NCI-H128 (cell line): ENCODE measurements around the gene DCAKD.

ENCODE experiments used
- DNase-seq: peaks from one replicate; lab custom pipeline; 2025; ENCODE audit not compliant: unreplicated experiment; lab: John Stamatoyannopoulos, UW

Gene DCAKD, protein sequence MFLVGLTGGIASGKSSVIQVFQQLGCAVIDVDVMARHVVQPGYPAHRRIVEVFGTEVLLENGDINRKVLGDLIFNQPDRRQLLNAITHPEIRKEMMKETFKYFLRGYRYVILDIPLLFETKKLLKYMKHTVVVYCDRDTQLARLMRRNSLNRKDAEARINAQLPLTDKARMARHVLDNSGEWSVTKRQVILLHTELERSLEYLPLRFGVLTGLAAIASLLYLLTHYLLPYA

DNA sequence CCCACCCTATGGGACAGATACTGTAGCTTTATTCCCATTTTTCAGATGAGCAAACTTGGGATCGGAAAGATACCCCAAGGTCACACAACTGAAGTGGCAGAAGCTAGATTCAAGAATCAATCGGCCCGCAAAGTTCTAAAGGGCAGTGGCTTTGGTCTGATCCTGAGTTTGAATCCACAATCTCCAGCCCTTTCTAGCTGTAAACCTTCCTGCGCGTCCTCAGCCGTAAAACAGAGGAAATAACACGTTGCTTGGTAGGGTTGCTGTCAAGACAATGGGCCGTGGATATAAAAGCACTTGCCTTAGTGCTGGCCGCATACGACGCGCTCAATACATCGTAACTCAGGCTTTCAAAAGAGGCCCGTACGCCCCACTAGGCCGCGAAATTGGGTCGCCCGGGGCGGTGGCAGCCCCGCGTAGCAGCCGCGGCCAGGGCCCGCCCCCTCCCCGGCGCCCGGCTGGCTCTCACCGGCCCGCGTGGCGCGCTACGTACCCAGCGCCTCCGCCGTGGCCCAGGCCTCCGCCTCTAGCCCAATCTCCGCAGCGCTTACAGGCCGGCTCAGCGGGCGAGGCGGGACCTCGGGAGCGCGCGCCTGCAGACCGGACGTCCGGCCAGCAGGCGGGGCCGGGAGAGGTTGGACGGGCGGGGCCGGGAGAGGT is at the start of gene DCAKD:
Gene DCAKD (minus strand): TSS at position 573 of the 660 bp plus-strand sequence. CDS start 16,747 bp downstream, outside the sequence.
- DNase-seq = peak; percentile 83

DNA sequence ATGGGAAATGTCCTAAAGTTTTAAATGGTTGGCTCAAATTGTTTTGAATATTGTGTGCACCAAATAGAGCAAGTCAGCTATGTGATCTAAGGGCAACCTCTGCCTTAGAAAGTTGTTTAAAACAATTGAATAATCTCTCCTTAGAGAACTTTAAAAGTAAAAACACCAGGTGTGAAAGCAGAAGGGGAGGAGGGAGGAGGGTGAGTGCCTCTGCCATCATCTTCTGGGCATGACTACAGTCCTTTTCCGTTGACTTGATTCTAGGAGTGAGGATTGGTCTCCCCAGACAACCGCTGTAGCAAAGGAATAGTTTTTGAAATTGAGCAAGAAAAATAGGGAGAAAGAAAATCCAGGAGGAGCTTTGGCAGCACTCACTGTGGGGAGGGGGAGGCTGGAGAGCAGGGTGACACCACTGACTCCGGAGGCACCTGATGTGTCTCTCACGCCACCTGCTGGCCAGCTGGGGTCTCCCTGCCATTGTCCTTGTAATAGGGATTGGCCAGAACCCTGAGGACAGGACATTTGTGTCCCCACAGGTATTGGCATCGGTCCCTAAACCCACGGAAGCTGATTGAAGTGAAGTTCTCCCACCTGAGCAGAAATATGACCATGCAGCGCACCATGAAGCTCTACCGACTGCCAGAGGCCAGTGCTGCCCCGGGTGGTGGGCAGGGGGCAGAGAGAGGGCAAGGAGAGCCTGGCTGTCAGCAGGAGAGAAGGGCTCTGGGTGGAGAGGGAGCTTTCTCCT is 47.6 kb upstream of the DCAKD start:
- peak; percentile 13 for DNase-seq

DNA sequence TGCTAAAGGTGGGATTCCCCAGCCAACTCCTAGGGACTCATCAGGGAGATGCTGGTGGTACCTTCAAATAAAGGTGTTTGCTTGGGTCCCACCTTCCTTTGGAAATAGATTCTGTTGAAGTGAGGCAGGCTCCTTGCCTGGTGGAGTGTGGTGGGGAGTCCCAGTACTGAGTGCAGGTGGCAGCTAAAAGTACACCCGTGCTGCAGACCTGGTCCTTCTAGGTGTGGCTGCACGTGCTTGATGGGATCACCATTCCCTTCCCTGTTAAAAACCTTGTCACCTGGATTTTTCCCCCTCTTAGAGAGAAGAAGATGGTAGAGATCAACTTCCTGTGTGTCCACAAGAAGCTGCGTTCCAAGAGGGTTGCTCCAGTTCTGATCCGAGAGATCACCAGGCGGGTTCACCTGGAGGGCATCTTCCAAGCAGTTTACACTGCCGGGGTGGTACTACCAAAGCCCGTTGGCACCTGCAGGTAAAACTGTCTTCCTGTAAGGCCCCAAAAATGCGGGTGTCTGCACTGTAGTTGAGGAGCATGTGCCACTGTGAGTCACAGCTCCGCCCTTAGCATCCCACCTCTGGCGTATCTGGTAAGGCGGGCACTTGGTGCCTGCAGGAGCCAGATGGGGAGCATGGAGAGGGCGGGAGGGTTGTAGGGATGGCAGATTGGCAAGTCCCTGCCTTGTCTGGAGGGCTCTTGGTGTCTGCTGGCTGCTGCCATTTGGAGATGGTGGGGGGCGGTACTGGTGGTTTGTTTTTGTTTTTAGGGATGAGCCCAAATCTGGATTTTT is 46.8 kb upstream of the DCAKD start:
- DNase-seq = no peak

DNA sequence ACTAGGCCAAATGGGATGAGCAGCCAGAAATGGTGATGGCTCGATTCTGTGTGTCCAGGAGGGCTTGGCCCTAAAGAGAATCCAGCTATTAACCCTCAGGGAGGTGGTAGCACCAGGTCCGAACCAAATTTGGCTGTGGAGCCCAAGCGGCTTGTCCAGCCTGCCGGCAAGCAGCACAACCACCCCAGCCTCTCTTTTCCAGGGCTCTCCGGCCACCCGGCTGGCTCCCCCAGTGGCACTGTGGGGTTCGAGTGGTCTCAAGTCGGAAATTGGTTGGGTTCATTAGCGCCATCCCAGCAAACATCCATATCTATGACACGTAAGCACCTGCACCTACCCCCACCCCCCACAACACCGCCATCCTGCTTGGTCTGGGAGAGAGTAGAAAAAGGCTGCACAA is 45.5 kb upstream of the DCAKD start:
- no peak for DNase-seq

DNA sequence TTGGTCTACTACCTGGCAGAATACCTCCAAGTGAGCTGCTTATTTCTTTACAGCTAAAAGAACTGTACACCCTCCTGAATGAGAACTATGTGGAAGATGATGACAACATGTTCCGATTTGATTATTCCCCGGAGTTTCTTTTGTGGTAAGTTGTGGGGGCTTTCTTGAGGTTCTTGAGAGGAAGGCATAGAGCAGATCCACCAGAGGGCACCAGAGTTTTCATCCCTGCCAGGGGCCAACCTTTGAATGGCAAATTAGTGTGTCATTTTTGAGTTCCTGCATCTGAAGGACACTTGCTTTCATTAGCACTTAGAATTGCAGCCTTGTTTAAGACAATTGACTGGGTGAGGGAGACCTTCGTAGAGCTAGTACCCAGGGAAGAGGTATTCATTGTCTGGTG is 44.7 kb upstream of the DCAKD start:
- no peak for DNase-seq

DNA sequence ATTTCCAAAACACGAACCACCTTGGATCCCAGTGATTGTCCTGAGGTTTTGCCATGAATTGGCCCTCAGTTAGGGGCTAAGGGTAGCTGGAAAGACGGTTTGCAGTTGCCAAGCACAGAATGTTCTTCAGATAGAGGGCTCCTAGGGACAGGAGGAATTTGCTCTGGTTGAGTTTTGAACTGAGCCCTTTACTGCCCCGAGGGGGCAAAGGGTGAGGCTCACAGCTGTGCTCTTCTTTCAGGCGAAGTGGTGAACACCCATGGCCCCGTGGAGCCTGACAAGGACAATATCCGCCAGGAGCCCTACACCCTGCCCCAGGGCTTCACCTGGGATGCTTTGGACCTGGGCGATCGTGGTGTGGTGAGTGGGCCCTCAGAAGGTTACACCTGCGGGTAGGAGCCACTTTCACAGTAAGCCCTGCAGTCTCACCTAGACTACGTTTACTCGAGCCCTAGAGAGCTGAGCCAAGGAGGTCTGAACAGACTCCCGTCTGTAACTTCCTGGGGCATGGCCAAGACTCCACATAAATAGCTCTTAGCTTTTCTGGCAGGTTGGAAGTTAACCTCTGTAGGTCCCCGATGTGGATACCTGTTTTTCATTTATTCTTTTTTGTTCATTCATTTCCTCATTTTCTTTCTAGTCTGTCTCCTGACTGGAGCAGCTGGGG is 42.1 kb upstream of the DCAKD start:
- DNase-seq = no peak

DNA sequence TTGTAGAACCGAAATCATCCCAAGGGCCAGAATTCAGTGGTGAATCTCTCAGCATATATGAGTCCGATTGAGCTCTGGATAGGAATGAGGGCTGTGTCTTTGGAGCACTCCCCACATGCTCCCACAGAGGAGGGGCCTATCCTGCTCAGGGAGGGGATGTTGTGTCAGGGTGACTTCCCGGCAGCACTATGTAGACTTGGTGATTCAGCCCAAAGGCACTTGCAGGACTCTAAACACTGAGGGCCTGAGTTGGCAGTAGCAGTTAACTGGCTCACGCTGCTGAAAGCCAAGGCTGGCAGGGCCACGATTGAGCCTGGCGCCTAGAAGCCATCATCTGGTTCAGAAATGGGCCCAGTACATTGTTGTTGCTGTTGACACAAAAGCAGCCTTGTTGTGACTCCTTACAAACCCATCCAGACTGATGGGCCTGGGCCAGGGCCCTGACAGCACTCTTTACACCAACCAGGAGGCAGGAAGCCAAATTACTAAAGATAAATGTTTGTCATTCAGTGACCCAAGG is 41.5 kb upstream of the DCAKD start:
- DNase-seq = no peak

DNA sequence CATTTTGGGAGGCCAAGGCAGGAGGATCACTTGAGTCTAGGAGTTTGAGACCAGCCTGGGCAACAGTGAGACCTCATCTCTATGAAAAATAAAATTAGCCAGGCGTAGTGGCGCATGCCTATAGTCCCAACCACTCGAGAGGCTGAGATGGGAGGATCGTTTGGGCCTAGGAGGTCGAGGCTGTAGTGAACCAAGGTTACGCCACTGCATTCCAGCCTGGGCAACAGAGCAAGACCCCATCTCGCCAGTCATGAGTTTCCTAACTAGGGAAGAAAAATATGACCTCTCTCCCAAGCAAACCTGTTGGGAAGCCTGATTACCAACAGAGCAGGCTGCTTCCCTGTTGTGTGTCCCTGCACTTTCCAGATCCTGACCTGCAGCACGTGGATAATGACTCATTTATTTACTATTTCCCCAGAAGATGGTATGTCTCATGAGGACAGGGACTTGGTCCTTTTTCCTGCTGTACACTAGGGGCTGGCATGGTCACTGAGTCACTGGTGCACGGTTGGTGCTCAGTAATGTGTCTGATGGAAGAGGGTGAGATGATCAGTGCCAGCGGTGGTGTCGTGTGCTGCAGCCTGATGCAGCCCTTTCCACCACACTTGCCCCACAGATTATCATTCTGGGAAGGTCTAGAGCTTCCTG is 40.5 kb upstream of the DCAKD start:
- no peak for DNase-seq

DNA sequence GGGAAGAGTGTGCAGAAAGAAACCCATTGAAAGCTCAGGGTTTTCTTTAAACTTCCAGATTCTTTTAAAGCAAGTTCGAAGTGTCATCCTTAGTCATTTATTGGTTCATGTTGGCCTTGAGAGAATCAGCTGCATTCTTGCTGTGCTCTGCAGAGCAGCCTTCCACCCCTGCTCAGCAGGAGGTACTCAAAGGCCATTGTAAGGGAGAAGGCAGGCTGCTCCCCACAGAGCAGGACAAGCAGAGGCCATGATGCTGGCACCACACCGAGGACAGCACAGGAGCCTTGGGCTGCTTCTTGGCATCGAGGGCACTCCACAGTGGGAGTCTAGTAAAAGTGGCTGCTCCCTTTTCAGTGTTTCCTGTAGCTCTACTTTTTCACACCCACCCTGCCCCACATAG is 39.3 kb upstream of the DCAKD start:
- DNase-seq = no peak

DNA sequence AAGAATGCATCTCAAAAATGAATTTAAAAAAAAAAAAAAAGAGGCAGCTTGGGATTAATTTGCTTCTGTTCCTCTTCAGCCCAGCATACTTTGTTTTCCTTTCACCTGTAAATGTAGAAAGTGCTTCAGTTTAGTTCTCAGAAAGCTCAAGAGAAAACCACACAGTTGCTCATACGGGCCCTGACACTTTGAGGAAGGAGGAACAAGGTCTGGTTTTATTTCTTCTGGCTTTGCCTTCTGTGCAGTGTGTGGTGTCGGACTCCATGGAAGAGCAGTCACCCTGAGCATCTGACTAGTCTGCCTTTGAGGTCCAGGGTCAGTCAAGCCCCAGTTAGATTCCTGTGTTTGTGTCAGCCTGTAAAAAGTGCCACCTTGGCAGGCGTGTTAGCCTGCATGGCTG is 37.3 kb upstream of the DCAKD start:
- no peak for DNase-seq

DNA sequence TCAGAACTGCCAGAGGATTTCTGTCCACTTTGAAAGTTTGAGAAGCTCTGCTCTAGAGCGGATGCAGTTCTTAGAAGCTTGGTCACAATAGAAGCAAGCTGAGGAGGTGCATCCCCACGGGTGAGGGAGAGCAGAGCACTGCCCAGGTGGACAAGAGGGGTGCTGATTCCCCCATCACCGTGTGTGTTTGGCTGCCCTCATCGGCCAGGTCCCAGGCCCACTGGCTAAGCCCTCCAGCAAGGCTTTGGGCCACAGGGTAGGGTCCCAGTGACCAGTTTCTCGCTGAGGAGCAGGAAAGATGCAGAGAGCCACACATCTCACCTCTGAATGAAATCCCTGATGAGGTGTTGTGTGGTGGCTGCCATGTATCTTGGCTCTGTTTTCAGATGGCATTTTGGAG is 36.5 kb upstream of the DCAKD start:
- no peak for DNase-seq

DNA sequence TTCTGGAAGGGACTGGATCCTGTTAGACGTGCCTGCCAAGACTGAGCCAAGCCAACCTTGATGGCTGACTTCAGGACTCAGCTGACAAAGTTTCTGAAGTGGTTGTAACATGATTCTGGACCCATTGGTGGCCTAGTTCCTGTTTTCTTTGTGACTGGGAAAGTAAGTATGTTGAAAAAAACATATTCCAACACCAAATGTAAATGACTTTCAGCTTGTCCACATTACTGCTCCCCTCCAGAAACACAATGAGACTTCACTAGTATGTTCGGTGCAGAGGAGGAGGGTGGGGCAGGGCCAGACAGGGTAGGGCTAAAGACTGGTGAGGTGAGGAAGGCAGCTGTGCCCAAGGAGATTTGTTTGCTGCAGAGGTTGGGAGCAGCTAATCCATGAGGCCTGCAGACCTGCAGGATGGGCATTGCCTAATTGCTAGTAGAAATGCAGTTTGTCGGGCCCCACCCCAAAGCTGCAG is 36.1 kb upstream of the DCAKD start:
- no peak for DNase-seq

DNA sequence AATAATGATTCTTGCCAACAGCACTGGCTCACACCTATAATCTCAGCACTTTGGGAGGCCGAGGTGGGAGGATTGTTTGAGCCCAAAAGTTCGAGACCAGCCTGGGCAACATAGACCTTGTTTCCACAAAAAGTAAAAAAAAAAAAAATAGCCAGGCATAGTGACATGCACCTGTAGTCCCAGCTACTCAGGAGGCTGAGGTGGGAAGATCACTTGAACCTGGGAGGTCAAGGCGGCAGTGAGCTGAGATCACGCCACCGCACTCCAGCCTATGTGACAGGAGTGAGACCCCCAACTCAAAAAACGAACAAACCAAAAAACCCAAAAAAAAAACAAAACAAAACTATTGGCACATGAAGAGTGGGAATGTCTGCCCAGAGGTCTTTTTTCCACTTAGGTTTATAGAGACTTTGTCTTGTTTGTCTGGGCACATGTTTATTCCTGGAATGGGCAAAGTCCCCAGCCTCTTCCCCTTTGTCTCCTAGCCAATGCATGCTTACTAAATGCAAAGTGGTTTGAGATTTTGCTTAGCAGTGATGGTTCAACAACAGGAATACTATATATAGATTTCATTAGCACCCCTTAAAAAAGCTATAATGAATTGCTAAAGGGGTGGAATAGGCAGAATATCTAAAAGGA is 35.6 kb upstream of the DCAKD start:
- no peak for DNase-seq

DNA sequence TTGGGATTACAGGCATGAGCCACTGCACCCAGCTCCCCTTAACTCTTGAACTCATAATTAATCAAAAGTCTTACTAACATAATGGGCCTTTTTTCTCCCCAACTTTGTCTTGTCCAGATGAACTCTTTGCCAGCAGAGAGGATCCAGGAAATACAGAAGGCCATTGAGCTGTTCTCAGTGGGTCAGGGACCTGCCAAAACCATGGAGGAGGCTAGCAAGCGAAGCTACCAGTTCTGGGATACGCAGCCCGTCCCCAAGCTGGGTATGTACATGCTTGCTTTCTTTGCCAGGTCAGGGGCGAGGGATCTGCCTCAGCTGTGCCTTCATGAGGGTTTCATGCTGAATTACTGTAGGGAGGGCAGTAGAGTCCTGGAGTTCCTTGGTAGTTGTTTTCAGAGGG is 35.0 kb upstream of the DCAKD start:
- no peak for DNase-seq

DNA sequence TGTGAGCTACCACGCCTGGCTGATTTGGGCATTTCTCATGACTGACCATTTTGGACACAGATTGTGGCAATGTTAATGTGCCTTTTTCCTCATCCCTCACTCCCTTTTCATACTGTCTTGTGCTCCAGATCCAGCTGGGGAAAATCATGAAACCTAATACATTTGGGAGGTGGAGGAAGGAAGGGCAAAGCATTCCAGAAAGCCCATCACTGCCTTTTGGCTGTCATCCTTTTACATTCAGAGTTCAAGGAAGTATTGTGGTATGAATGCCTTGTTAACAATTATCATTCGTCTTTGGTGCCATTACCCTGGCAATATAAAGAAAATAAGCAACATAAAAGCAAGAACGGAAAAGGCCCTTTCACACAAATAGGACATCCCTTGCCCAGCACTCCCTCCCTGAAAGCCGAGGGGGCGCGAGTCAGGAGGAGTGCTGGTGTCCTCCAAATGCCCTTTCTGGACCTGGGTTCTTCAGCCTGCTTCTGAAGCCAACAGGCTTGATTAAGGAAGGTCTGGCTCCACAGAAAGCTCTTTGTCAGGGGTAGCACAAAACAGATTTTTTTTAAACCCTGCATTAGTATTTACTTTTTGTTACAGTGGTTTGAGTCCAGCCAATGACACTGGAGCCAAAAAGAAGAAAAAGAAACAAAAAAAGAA is 29.7 kb upstream of the DCAKD start:
- DNase-seq = no peak

DNA sequence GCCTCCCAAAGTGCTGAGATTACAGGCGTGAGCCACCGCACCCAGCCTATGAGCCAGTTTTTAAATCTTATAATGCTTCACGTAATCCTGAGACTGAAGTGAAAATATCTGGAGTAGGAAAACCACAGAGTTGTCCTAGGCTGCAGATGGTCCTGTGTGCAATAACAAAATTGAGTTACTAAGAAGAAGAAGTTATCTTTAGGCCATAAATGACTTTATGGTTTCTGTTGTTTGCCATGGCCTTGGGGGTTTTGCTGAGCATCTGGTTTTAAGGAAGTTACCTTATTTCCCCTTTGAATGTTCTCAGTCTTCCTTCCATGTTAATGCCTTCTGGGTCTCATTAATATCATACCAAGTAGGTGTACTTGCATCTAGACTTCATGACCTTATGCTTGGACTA is 26.2 kb upstream of the DCAKD start:
- DNase-seq = no peak

DNA sequence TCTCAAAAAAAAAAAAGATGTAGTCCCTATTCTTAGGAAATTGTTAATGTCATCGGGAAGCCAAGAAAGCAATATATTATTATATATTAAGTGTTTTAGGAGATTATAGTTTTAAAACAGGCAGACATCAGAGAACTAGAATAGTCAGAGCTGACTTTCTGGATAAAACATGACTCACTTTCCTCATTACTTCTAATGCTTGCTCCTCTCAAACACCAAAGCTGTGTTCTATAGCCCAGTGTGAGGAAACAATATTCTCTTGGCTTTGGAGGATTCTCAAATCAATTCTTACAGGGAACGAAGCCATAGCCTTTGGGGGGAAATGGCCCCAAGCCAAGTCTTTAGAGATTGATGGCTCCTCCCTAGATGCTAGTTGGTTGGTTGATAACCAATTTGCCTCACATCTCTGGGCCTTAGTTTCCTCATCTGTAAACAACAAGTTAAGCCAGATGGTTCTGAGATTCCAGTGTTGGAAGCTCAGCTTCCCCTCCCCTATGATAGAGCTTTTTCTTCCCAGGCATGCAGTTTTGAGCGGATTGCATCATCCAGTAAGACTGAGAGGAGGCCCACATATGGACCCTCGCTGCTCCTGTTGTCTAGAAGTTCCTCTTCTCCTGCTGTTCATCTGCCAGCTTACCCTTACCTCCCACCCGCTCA is 22.1 kb upstream of the DCAKD start:
- no peak for DNase-seq

DNA sequence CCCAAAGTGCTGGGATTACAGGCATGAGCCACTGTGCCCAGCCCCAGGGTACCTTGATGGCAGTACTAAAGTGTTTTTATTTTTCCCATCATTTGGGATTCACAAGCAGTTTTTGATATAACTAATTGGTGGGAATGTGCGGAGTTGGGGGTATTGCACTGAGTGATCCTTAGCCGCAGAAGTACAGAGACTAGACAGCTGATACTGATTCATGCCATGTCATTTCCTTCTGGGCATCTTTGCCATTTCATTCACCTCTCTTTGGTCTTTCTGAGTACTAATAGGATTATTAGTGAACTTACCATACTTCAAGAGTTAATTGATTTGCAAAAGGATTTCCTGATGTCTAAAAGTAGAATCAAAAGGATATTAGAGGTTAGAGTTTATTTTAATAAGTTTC is 19.4 kb upstream of the DCAKD start:
- DNase-seq = no peak

DNA sequence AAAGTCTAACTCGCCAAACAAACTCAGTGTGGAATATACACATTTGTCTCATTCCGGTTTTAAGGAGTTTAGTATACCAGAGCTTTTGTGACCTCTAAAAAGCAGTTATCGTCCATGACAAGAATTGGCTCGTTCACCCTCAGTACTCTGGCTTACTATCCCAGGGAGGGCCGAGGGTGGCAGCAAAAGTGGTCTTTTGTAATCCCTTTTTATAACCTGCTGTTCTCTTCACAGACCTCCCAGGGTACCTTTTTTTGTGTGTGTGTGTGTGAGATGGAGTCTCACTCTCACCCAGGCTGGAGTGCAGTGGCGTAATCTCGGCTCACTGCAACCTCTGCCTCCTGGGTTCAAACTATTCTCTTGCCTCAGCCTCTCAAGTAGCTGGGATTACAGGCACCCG is 18.6 kb upstream of the DCAKD start:
- DNase-seq = no peak
